Mammary epithelial cell (primary cell): ENCODE results near the gene IRF9.

Experiments used
- EZH2 ChIP-seq: IDR thresholded peaks from 2 replicates; pipeline ENCODE4 v1.6.1; 2012; ENCODE audit warnings: low read length, inconsistent platforms, borderline replicate concordance
- TF ChIP-seq, protein P1 (sequence below), 2 donors: IDR thresholded peaks in 1 of 2; conservative IDR thresholded peaks in 1 of 2; 2 replicates each; pipeline ENCODE4 v1.5.1; 2011 to 2012; ENCODE audit warnings: inconsistent platforms in 2 of 2, low read length in 2 of 2, mild to moderate bottlenecking in 2 of 2, control low read depth in 1 of 2, low read depth in 1 of 2; ENCODE audit not compliant: insufficient read depth in 1 of 2; ENCODE audit errors: extremely low read depth in 1 of 2

- TF ChIP-seq, protein P1, sequence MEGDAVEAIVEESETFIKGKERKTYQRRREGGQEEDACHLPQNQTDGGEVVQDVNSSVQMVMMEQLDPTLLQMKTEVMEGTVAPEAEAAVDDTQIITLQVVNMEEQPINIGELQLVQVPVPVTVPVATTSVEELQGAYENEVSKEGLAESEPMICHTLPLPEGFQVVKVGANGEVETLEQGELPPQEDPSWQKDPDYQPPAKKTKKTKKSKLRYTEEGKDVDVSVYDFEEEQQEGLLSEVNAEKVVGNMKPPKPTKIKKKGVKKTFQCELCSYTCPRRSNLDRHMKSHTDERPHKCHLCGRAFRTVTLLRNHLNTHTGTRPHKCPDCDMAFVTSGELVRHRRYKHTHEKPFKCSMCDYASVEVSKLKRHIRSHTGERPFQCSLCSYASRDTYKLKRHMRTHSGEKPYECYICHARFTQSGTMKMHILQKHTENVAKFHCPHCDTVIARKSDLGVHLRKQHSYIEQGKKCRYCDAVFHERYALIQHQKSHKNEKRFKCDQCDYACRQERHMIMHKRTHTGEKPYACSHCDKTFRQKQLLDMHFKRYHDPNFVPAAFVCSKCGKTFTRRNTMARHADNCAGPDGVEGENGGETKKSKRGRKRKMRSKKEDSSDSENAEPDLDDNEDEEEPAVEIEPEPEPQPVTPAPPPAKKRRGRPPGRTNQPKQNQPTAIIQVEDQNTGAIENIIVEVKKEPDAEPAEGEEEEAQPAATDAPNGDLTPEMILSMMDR (conservative IDR thresholded peaks at IDR 0.05 in 1 of 2, IDR thresholded peaks at IDR 0.05 in 1 of 2; ENCODE audit: extremely low read depth in 1 of 2, insufficient read depth in 1 of 2, low read depth in 1 of 2, low read length in 2 of 2): no peak
- TF ChIP-seq EZH2: no peak
These were observed 46.1 kb downstream of the IRF9 start for GRCh38 chr14:24207104-24207551.
